IPS-18c (cell line): ENCODE data around the gene DCBLD1.

Experiments used
- H3K4me3 ChIP-seq: 2 replicates; pipeline ENCODE4 v1.7.0; 2013; ENCODE audit warnings: low read depth, mild to moderate bottlenecking, low read length, moderate library complexity; ENCODE audit not compliant: insufficient read depth
- H3K9me3 ChIP-seq: one replicate; pipeline ENCODE4 v1.6.1; 2013; ENCODE audit warnings: mild to moderate bottlenecking, low read length, moderate library complexity; ENCODE audit not compliant: control insufficient read depth, insufficient read depth

Gene DCBLD1

DNA sequence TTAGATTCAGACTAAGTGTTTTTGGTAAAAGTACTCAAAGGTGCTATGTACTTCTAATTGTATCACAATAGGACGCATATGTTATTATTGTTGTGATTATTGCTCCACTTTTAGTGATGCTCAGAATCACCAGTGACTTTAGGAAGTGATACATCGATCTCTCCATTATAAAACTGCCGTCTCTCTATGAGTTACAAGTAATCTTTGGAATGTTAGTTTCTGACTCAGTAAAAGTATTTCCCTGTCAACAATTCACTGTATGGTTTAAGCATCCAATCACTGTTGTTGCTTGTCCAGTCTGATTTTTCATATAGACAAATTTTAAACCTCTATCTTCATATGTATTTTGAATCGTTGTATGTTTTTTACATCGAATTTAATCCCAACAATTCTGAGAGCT, 9.4 kb downstream of the DCBLD1 start:
- Histone ChIP-seq H3K9me3 (peaks cover 2% of the 10 kb centered on the region), H3K4me3 (no peak overlapping the region)

DNA sequence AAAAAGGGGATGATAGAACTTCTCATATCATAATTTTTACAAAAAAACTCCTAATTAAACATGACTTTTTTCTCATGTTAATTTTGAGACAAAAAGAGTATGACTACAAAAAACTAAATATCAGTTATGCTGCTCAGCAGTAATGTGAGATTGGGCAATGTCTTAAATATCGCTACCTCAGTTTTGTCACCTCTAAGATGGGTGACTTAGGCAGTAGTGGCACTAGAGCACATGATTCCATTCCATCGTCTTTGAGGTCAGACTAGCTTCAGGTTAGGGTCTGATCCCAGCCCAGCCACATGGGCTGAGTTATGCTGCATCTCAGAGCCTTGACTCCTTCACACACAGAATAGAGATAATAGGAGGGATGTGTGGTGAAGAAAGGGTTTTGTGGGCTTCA, 11.0 kb downstream of the DCBLD1 start:
- H3K9me3 ChIP-seq = peaks cover under 1% of the 10 kb centered on the region

DNA sequence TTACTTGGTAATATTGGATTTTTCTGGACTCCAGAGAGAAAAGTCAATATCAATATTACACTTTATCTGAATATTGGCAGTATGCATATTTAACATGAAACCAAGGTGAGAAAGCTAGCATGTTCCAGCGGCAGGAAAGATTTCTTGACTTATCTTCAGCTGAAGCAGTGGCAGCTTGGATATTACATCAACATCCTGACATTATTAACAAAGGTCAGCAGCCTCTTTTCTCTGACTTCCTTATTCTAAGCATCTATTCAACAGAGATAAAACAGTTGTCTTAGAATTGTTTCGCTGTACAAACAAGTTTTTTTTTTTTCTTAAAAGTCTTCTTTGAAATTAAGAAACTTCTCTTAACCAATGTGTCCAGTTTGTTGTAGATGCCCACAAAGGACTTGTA, 11.8 kb downstream of the DCBLD1 start:
- no peaks in the 10 kb centered on the region for H3K9me3 ChIP-seq
- H3K4me3 ChIP-seq = no peak overlapping the region

More for the DNA sequence above, 11.0 kb downstream of the DCBLD1 start:
- H3K4me3 ChIP-seq = no peak overlapping the region

DNA sequence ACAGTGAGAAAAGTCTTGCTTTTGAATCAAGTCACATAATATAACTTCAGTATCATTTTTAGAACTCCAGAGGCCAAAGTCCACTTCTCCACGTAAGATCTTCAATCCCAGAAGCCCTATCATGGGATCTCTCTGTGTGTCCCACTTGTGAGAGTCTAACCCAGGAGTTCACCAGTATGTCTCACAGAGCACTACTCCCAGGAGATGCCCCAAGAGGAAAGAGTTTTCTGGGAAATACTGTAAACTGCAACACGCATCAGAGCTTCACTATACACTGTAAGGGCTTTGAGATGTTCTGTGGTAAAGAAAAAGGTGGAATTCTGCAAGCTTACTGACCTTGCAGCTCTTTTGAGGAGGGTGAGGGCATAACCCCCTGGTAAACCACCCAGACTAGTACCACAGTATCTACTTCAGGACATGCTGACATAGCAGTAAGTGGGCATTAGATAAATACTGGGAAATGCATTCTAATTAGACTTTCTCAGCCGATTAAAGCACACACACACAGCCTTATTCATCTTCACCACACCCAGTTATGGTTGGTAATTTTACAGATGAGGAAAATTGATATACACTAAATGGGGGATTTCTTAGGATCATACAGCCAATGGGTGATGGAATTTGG, 12.3 kb downstream of the DCBLD1 start:
- Histone ChIP-seq H3K4me3 (no peak overlapping the region), H3K9me3 (no peaks in the 10 kb centered on the region)

DNA sequence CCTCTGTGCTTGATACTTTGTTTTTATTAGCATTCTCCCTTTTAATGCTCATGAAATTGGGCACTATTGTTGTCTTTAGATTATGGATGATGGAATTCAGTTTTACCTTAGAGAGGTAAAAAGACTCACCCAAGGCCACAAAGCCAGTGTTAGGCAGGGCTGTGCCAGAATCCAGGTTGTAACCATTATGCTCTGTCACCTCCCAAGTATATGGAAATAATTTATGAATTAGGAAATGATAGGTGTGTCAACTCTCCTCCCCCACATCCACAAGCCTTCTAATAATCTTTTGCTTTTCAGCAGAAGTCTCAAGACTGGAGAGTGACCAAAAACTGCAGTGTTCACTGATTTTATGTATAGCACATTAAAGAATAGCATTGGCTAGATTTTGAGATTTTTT, 13.0 kb downstream of the DCBLD1 start:
- Histone ChIP-seq H3K9me3 (no peaks in the 10 kb centered on the region), H3K4me3 (no peak overlapping the region)

DNA sequence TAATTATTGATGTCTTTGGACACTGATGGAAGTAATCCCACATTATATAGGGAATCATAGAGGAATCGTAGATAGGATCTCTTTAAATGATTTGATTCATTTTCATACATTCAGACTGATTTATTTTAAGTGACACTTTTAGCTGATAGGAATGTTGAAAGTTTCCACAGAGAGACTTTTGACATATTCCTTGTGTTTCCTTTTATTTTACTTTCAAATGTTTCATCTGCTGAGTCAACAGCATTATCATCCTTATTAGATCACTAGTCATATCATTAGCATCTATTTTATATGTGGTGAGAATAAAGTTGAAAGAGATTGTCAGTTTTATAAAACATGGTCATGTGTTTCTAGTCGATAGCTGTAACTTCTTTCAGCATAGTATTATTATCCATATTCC, 13.4 kb downstream of the DCBLD1 start:
- H3K4me3 ChIP-seq = no peak overlapping the region

DNA sequence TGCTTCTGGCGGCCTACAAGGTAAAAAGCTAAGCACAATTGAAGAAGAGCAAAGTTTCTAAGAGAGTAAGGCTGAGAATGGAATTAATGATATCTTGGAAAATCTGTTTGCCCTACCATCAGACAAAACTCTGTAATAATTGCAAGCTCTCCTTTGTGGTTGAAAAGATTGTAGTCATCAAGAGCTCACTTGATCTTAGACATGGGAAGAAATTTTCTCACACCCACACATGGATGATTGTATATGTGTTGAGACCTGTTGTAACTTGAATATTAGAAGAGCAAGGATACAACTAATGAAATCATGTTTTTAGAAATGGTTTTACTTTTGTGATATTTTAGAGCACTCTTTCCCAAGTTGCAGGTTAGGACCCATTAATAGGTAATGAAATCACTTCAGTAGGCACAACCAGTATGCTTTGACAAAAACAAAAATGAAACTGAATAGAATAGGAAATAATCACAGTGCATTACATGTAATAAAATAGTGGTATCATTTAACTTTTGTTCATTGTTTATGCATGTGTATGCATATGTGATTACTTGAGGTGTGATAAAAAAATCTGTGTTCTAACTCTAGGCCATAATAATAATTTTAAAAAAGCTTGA, 14.0 kb downstream of the DCBLD1 start:
- H3K4me3 ChIP-seq = no peak overlapping the region

More for the DNA sequence above, 13.4 kb downstream of the DCBLD1 start:
- no peaks in the 10 kb centered on the region for H3K9me3 ChIP-seq

DNA sequence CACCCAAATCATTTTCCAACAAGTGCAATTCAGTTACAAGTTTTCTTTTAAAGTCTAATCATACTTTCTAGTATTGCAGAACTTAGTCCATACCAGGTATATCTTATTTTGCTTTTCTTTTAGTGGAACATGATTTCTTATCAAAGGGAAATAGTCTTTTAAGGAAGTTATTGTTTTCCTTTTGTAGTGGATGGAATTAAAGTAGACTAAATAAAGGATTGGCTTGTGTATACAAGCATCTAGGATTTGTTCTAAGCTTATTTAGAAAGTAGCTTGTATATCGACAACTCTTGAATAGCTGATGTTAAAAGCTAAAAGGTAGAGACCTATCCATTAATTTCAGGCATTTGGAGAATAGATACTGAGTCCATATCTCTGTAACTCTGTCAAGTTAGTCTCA, 14.8 kb downstream of the DCBLD1 start:
- Histone ChIP-seq H3K9me3 (no peaks in the 10 kb centered on the region), H3K4me3 (no peak overlapping the region)

More for the DNA sequence above, 14.0 kb downstream of the DCBLD1 start:
- H3K9me3 ChIP-seq = no peaks in the 10 kb centered on the region

DNA sequence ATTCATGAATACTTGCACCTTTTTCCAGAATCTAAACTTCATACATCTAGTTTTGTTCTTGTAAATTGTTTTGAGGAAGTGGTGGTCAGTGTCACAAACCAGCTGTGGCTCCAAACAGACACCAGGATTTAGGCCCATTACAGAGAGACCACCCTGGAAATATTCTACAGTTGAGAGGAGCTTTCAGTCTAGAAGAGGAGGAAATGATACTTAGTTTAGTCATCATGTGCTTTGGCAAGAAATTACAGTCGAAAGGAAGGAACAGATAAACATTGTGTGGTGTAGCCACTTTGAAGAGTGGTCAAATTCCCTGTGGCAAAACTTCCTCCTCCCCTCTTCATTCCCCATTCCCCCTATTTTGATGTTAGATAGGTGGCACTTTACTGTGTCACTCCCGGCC, 15.7 kb downstream of the DCBLD1 start:
- H3K4me3 ChIP-seq = no peak overlapping the region

DNA sequence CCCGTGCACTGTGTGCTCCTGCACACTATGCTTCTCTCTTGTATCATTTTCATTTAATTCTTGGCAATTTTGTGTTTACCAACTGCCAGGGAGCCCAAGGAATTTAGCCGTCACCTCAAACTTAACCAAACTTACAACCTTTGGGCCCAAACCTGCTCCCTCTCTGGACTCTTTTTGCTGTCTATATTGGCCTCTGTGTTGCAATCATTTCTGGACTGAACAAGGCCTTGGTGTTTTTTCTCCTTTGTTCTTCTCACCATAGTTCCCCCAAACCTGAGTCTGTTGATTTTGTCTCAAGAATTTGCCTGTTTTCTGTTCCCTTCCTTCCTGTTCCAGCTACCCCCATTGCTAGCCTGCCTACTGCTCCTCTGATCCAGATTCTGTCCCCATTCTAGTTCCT, 19.2 kb downstream of the DCBLD1 start:
- no peak overlapping the region for H3K4me3 ChIP-seq
- no peaks in the 10 kb centered on the region for H3K9me3 ChIP-seq

More for the DNA sequence above, 15.7 kb downstream of the DCBLD1 start:
- no peaks in the 10 kb centered on the region for H3K9me3 ChIP-seq

DNA sequence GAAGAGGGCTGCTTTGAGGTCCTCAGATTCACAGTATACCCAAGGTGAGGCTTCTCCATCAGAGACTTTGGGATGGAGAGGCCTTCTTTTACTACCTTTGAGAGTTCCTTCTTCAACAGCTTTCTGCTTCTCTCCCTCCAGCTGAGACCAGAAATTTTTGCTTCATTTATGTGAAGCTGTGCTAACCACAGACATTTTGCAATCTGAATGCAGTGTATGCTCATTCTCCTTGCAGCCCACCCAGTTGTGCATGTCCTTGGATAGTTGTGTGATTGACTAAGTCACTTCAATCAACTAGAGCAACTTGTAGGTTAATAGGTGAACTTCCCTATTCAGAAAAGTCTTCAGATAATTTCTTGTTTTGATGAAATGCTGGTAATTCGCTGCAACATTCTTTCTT, 20.1 kb downstream of the DCBLD1 start:
- Histone ChIP-seq H3K9me3 (no peaks in the 10 kb centered on the region), H3K4me3 (no peak overlapping the region)

DNA sequence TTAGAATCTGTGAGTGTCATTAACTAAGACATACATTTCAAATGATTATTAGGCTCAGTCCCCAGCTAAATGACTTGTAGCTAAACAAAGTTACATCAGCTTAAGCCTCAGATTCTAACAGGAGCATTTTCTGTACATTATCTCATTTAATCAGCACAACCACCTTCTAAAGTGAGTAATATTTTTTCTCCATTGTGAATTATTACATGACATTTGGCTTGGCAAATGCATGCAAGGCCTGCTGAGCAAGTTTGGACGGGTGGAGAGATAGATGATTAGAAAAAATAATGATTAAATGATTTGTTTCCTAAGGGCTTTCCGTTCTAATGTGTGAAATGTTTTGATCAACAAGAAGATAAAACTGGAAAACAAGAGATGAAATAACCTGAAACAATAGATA, 20.7 kb downstream of the DCBLD1 start:
- no peaks in the 10 kb centered on the region for H3K9me3 ChIP-seq
- H3K4me3 ChIP-seq = no peak overlapping the region

DNA sequence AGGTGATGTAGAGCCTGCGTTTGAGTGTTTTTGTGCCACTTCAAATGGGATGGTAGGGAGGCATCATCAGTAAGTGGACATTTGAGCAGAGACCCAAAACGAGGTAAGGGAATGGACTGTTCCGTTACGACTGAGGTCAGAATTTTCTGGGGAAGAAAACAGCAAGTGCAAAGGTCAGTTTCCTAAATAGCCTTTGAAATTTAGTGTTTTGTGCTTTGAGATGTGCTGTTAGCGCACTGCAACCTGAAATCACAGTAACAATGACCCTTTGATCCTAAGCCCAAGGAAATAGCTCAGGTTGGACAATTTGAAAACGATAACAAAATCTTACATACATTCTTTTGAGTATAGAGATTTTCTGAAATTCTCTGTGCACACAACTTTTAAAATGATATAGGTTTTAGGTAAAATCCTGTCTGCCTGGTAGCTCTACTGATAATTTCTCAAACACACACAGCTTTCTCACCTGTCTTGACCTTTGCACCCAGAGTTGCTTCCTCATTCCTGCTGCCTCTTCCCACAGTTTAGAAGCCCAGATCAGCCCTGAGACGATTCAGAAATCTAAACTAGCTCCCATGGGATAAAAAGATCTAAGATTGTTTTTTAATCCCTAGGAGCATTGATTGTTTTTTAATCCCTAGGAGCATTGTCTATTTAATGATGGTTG, 22.1 kb downstream of the DCBLD1 start:
- Histone ChIP-seq H3K9me3 (no peaks in the 10 kb centered on the region), H3K4me3 (no peak overlapping the region)

DNA sequence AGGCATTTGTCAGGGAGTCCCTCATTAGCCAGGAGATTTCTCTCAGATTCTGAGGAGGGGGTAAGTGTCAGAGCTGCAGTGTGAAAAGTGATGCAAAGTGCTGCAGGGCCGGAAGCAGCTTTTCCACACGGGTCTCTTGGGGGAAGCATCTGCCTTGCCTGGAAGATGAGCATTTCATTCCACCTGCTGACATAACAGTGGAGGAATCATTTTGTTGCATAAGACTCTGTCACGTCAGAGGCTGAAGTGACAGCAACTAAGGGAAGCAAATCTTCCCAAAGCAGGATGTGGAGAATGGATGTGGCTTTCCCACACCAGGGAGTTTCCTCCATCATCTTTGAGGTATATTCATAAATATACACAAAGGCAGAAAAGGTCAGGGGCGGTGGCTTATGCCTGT, 22.8 kb downstream of the DCBLD1 start:
- no peak overlapping the region for H3K4me3 ChIP-seq
- no peaks in the 10 kb centered on the region for H3K9me3 ChIP-seq

DNA sequence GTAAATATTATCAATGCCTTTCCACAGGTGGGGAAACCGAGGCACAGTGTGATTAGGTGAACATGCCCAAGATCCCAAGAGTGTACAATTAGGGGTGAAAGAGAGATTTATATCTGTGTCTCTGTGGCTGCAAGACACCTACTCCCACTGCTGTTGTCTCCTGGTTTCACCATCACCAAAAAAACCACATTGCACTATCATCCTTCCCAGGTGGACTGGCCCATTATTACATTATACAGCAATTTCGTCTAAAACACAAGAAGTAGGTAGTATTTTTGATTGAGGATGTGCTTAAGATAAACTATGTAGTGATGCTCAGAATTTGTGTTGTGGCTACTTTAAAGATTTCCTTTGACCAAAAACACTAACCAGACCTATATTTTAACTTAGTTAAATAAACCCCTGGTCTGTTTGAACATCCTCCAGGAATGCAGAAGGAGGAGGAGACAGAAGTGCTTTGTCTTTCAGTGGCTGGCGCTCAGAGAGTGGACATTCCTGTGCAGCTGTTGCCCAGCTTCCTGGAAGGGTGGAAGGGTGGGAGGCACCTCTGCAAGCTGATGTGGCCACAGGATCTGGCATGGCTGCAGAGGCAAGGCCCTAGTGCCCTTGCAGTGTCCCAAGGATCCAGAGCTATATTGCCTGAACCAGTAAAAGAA, 23.8 kb downstream of the DCBLD1 start:
- no peaks in the 10 kb centered on the region for H3K9me3 ChIP-seq
- H3K4me3 ChIP-seq = no peak overlapping the region

DNA sequence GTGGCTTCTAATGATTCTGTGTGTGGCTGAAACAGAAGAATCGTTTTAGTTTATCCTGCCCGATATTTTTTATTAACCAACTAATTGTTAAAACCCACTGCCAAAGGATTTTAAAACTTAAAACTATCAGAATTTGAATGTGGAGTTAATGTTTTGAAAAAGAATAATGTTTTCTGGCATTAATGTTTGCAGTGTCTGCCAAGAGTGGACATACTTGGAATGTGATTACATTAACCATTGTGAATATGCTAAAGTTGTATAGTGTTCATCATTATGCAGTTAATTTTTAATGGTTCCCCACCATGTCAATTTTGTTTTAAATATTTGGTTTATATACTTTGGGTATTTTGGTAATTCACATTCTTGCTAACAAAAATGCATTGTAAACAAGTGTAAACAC, 24.4 kb downstream of the DCBLD1 start:
- Histone ChIP-seq H3K4me3 (no peak overlapping the region), H3K9me3 (no peaks in the 10 kb centered on the region)

DNA sequence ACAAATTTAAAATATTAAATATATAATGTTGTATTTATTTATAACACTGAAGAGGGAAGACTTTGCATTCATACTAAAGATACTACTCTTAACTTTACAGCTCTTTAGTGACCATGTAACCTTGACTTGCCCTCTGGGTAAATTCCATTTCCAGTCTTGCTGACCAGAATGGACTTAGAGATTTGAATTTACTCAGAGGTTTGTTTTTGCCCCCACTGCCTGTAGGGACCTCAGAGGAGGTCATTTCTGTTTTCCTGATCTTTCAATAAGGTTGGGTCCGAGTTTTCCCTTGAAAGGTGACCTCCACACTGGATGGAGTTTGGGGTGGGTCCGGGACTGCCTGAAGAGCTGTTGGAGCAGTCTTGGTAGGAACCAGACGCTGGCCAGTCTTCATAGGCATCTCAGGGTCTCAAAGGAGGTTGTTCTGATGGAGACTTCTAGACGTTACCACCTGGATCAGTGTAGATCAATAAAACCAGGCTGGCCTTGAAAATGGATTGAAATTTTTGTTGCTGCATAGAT, 26.0 kb downstream of the DCBLD1 start:
- Histone ChIP-seq H3K4me3 (no peak overlapping the region), H3K9me3 (no peaks in the 10 kb centered on the region)

DNA sequence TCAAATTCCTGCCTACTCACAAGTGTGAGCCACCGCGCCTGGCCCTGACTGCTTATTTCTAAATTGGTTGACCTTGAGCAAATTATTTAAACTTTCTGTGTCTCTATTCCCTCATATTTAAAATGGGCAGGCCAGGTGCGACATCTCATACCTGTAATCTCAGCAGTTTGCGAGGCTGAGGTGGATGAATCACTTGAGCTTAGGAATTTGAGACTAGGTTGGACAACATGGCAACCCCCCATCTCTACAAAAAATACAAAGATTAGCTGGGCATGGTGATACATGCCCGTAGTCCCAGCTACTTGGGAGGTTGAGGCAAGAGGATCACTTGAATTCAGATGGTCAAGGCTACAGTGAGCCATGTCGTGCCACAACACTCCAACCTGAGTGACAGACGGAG, 26.5 kb downstream of the DCBLD1 start:
- Histone ChIP-seq H3K9me3 (no peaks in the 10 kb centered on the region), H3K4me3 (no peak overlapping the region)
